GM12878 (cell line): Measurements from ENCODE around the gene LIMS2. TPM values are rescaled to one million over a fixed set of nuclear protein-coding genes. Genes with fewer than 3 reads are reported as not detected.

Experiments
- BHLHE40 ChIP-seq, 2 experiments: fragments of 450-650 bp in 1 of 2; IDR thresholded peaks; 2 replicates each; pipeline ENCODE4 v1.6.1; 2011 to 2017; ENCODE audit warnings: low read depth in 2 of 2, borderline replicate concordance in 1 of 2, improper control_type of control experiment in 1 of 2, low read length in 1 of 2, mild to moderate bottlenecking in 1 of 2
- CEBPB ChIP-seq, 2 experiments: fragments of 150-350 bp in 1 of 2; IDR thresholded peaks; 2 replicates each; pipeline ENCODE4 v1.6.1; 2012 to 2014; ENCODE audit warnings: low read depth in 2 of 2, low read length in 2 of 2, borderline replicate concordance in 1 of 2, inconsistent platforms in 1 of 2
- CUX1 ChIP-seq: IDR thresholded peaks from 2 replicates; pipeline ENCODE4 v1.6.1; 2012; ENCODE audit warnings: improper control_type of control experiment, low read depth, low read length; ENCODE audit not compliant: insufficient replicate concordance
- IRF5 ChIP-seq: fragments of 450-650 bp; IDR thresholded peaks from 2 replicates; pipeline ENCODE4 v1.6.1; 2017; ENCODE audit warnings: borderline replicate concordance
- MYC ChIP-seq: IDR thresholded peaks from 2 replicates; pipeline ENCODE4 v1.6.1; 2011; ENCODE audit warnings: mild to moderate bottlenecking, low read length, moderate library complexity, inconsistent platforms; ENCODE audit not compliant: insufficient read depth, insufficient replicate concordance, insufficient read length, severe bottlenecking
- RB1 ChIP-seq: fragments of 450-650 bp; formaldehyde crosslinking; IDR thresholded peaks from 2 replicates; pipeline ENCODE4 v1.6.1; 2017; ENCODE audit warnings: mild to moderate bottlenecking, borderline replicate concordance
- RELB ChIP-seq: fragments of 450-650 bp; IDR thresholded peaks from 2 replicates; pipeline ENCODE4 v1.6.1; 2017; ENCODE audit warnings: low read depth, mild to moderate bottlenecking, moderate library complexity
- STAT1 ChIP-seq: fragments of 450-650 bp; conservative IDR thresholded peaks from 2 replicates; pipeline ENCODE4 v1.6.1; 2014; ENCODE audit warnings: antibody characterized with exemption, mild to moderate bottlenecking
- STAT3 ChIP-seq: IDR thresholded peaks from 2 replicates; pipeline ENCODE4 v1.6.1; 2011; ENCODE audit warnings: low read depth, low read length, improper control_type of control experiment
- polyA plus RNA-seq, 11 experiments: library from polyadenylated mRNA; depleted of rRNA in 4 of 11; unstranded in 6 of 11; stranded (reverse) in 5 of 11; fragments of >200 nt; fragmentation: Nextera tagmentation in 4 of 11; fragmentation: Illumina TruSeq in 1 of 11; extraction: Ambion mirVana in 4 of 11; extraction: Trizol in 1 of 11; gene quantifications; 1 replicate in 1 of 11; 2 replicates in 10 of 11; pipeline versions ENCODE4 v1.2.1 to v1.2.3, GENCODE V29; 2011 to 2016; ENCODE audit warnings: inconsistent platforms in 2 of 11, missing spikeins in 2 of 11, low read depth in 1 of 11
- total RNA-seq, 4 experiments: library from RNA; depleted of rRNA in 3 of 4; stranded (reverse); fragments of >200 nt in 3 of 4; fragmentation: Illumina TruSeq in 1 of 4; extraction: Trizol in 1 of 4; gene quantifications; 2 replicates each; pipeline versions ENCODE4 v1.2.1 to v1.2.3, GENCODE V29; 2013 to 2021

The LIMS2 gene
- total and polyA plus RNA-seq, 10 of the 15 experiments (the other 5 are each of a cell fraction or from before 2014, with no cell fraction given): 0.06 to 0.81 (median 0.16) TPM; not detected in 2

GRCh38 chr2:127645026-127645394 lies 30.3 kb downstream of the LIMS2 start (continued):
- TF ChIP-seq CUX1: no peak
- TF ChIP-seq MYC: no peak
- TF ChIP-seq RB1: no peak
- no peak for TF ChIP-seq STAT3
- TF ChIP-seq CEBPB (IDR thresholded peaks at IDR 0.05; ENCODE audit: borderline replicate concordance in 1 of 2, low read depth in 2 of 2, low read length in 2 of 2): no peak
- TF ChIP-seq BHLHE40 (IDR thresholded peaks at IDR 0.05; ENCODE audit: borderline replicate concordance in 1 of 2, low read depth in 2 of 2, low read length in 1 of 2): no peak
- TF ChIP-seq STAT1: no peak
- no peak for TF ChIP-seq IRF5
- TF ChIP-seq RELB: no peak
